OCI-LY1 (cell line): Measurements from ENCODE around the gene RPS21.

Source experiments
- H2AFZ ChIP-seq: fragments of 200-600 bp; sonication (generic), shearing (Covaris generic); 2 replicates; pipeline ENCODE4 v1.6.0; 2014; ENCODE audit warnings: antibody characterized with exemption, mild to moderate bottlenecking, low read length
- H3F3A ChIP-seq: fragments of 200-600 bp; sonication (generic), shearing (Covaris generic); 2 replicates; pipeline ENCODE4 v1.6.0; 2014; ENCODE audit warnings: mild to moderate bottlenecking, antibody characterized with exemption, low read length, moderate library complexity; ENCODE audit not compliant: insufficient read depth
- H3K27ac ChIP-seq: fragments of 200-600 bp; sonication (generic); 2 replicates; pipeline ENCODE4 v1.5.1; 2014; ENCODE audit warnings: low read length, mixed run types, mild to moderate bottlenecking, low read depth; ENCODE audit not compliant: poor library complexity, severe bottlenecking
- H3K27me3 ChIP-seq: fragments of 200-600 bp; sonication (generic); 2 replicates; pipeline ENCODE4 v1.6.0; 2014; ENCODE audit warnings: antibody characterized with exemption, mild to moderate bottlenecking, low read length, moderate library complexity; ENCODE audit not compliant: insufficient read depth
- H3K36me3 ChIP-seq: fragments of 200-600 bp; sonication (generic); 2 replicates; pipeline ENCODE4 v1.6.1; 2014; ENCODE audit warnings: mild to moderate bottlenecking, antibody characterized with exemption, low read length, moderate library complexity, mixed read lengths; ENCODE audit not compliant: insufficient read depth
- H3K4me1 ChIP-seq: fragments of 200-600 bp; sonication (generic); 2 replicates; pipeline ENCODE4 v1.5.1; 2014; ENCODE audit warnings: mild to moderate bottlenecking, low read length, moderate library complexity; ENCODE audit not compliant: insufficient read depth, severe bottlenecking
- H3K4me2 ChIP-seq: fragments of 200-600 bp; sonication (generic), shearing (Covaris generic); 2 replicates; pipeline ENCODE4 v1.6.1; 2014; ENCODE audit warnings: low read length
- H3K4me3 ChIP-seq: fragments of 200-600 bp; sonication (generic); 2 replicates; pipeline ENCODE4 v1.5.1; 2014; ENCODE audit warnings: low read length, low read depth, mild to moderate bottlenecking, mixed read lengths; ENCODE audit not compliant: poor library complexity, severe bottlenecking
- H3K79me2 ChIP-seq: fragments of 200-600 bp; shearing (Covaris generic); 2 replicates; pipeline ENCODE4 v1.6.1; 2016; ENCODE audit warnings: mixed run types, low read length, mixed read lengths; ENCODE audit not compliant: insufficient read depth
- H3K9ac ChIP-seq: fragments of 200-600 bp; sonication (generic), shearing (Covaris generic); 2 replicates; pipeline ENCODE4 v1.6.1; 2014; ENCODE audit warnings: mild to moderate bottlenecking, low read length, mixed read lengths
- H3K9me2 ChIP-seq: fragments of 200-600 bp; sonication (generic), shearing (Covaris generic); 2 replicates; pipeline ENCODE4 v1.6.1; 2014; ENCODE audit warnings: low read depth, mild to moderate bottlenecking, low read length, mixed read lengths
- H3K9me3 ChIP-seq: fragments of 200-600 bp; shearing (Covaris generic); 2 replicates; pipeline ENCODE4 v1.6.1; 2014; ENCODE audit warnings: low read length, mixed read lengths
- H4K20me1 ChIP-seq: fragments of 200-600 bp; sonication (generic), shearing (Covaris generic); 2 replicates; pipeline ENCODE4 v1.6.0; 2016; ENCODE audit warnings: mild to moderate bottlenecking, low read length; ENCODE audit not compliant: insufficient read depth
- CTCF ChIP-seq: fragments of 200-600 bp; sonication (generic), shearing (Covaris generic); IDR thresholded peaks from 2 replicates; pipeline ENCODE4 v1.5.1; 2017; ENCODE audit warnings: mild to moderate bottlenecking, antibody characterized with exemption, low read length, moderate library complexity, mixed read lengths
- EZH2 ChIP-seq: fragments of 200-600 bp; sonication (generic), shearing (Covaris generic); IDR thresholded peaks from 2 replicates; pipeline ENCODE4 v1.8.0; 2017; ENCODE audit warnings: borderline replicate concordance, mixed run types, mild to moderate bottlenecking, antibody characterized with exemption, low read length, moderate library complexity, mixed read lengths

The RPS21 gene

DNA sequence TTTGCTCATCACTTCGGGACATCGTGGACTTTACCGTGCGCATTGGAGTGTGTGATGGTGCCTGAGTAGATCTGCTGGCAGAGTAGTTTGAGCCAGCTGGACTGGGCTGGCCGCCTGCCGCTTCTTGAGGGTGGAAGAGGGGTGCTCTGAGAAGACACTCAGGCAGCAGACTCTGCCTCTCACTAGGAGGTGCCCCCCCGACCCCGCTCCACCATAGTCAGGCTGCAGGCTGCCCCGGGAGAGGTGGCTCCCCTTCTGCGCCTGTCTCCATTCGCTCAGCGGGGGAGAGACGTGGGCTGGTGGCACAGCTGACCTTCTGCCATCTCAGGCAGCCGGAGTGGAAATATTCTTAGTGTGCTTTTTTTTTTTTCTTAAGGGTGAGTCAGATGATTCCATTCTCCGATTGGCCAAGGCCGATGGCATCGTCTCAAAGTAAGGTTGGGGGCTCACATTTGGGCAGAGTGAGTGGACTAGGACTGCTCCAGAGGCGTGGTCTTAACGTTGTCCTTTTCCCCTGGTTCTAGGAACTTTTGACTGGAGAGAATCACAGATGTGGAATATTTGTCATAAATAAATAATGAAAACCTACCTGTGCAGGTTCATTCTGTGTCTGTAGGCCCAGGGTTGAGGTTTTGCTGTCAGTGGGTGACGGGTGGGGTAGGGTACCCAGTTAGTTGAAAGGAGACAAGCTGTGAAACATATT lies 1.2 kb downstream of the RPS21 start:
- peak overlapping the region; percentile 100 for H3K4me3 ChIP-seq
- H2AFZ ChIP-seq = no peak overlapping the region
- TF ChIP-seq CTCF = no peak
- TF ChIP-seq EZH2 = no peak
- peak overlapping the region; percentile 97 for H3K4me2 ChIP-seq
- H3K9me3 ChIP-seq = no peaks in the 10 kb centered on the region
- peak overlapping the region; percentile 100 for H3K9ac ChIP-seq
- no peaks in the 10 kb centered on the region for H4K20me1 ChIP-seq
- H3K36me3 ChIP-seq = peaks cover 56% of the 10 kb centered on the region
- H3K27ac ChIP-seq = peak overlapping the region; percentile 56
- H3K27me3 ChIP-seq = no peaks in the 10 kb centered on the region
- H3F3A ChIP-seq = no peaks in the 10 kb centered on the region
- peaks cover 27% of the 10 kb centered on the region for H3K79me2 ChIP-seq
- peaks cover 21% of the 10 kb centered on the region for H3K4me1 ChIP-seq
- H3K9me2 ChIP-seq = no peaks in the 10 kb centered on the region

DNA sequence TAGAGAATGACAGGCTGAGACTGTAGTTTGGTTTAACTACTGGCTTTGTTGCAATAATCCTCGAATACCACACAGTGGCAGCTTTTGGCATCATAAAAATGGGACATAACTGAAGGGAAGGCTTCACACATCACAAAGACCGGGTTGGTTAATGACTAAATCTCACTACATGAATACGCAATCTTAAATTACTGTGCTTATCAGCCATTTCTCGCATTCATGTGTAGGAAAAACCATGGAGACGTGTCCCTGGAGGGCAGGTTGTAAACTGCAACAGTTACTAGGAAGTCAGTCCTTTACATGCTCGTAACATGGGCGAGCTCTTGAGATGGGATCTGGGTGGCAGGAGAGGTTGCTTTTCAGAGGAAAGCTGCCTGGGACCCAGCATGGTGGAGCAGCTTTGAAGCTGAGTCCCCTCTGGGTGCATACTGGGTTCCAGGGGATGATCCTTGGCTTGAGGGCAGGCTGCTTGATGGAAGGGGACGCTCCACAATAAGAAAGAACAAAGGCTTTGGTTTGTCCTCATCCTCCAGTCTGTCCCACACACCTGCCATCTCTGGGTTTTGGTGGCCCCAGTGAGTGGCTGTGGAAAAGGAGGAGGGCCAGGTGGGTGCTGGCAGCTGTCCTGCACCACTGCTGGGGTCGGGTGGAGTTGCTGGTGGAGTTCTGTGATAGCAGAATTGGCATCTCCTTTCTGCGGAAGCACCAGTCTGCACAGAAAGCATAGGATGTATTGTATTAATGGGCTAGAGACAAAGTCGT lies 2.1 kb downstream of the RPS21 start:
- Histone ChIP-seq H3K4me1 (peaks cover 21% of the 10 kb centered on the region), H3K4me3 (peak overlapping the region; percentile 100), H3K27me3 (no peaks in the 10 kb centered on the region), H2AFZ (no peak overlapping the region), H3K9me2 (no peaks in the 10 kb centered on the region), H3K79me2 (peaks cover 27% of the 10 kb centered on the region), H3K27ac (no peak overlapping the region), H4K20me1 (no peaks in the 10 kb centered on the region), H3K4me2 (peak overlapping the region; percentile 97), H3K9me3 (no peaks in the 10 kb centered on the region), H3F3A (no peaks in the 10 kb centered on the region), H3K9ac (no peak overlapping the region; the same call in 1 of the 2 replicates), H3K36me3 (peaks cover 65% of the 10 kb centered on the region)
- TF ChIP-seq CTCF (no peak; the same call in 1 of the 2 replicates), EZH2 (no peak)

DNA sequence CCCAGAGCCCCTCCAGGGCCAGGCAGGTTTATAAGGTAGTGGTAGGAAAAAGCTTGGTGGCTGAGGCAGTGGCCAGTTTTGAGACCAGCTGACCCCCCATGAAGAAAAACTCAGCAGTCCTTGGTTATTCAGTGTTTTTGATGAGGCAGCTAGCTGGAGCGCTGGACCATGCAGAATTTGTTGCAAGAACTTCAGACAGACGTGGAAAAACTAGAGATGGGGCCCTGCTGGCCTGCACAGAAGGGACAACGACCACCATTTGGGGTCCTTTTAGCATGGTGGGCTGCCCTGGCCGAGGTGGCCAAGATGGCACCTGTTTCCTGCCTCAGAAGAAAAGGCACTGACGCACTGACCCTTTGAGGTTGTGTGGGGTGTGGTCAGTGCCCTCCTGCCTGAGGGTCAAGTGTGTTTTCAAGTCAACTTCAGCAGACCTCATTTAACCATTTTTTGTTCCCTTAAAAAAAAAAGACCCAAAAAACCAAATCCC lies 2.7 kb downstream of the RPS21 start:
- Histone ChIP-seq H3K79me2 (peaks cover 27% of the 10 kb centered on the region), H3K9me3 (no peaks in the 10 kb centered on the region), H3K9me2 (no peaks in the 10 kb centered on the region), H3K9ac (no peak overlapping the region), H2AFZ (no peak overlapping the region), H3K36me3 (peaks cover 68% of the 10 kb centered on the region), H3K27ac (no peak overlapping the region), H3K4me1 (peaks cover 21% of the 10 kb centered on the region), H3K27me3 (no peaks in the 10 kb centered on the region), H3K4me2 (no peak overlapping the region), H3F3A (no peaks in the 10 kb centered on the region), H3K4me3 (no peak overlapping the region), H4K20me1 (no peaks in the 10 kb centered on the region)
- TF ChIP-seq CTCF = no peak
- TF ChIP-seq EZH2 = no peak
